IMR-90 (cell line): Measurements from ENCODE around the gene PACS1. TPM values are rescaled to one million over a fixed set of nuclear protein-coding genes. Genes with fewer than 3 reads are reported as not detected.

Experiments used
- ATAC-seq: fragments of 200-7000 bp; cut with Tn5 transposase; 2 replicates; pipeline ENCODE4 v1.9.1; 2020; ENCODE audit warnings: low read depth, mild to moderate bottlenecking, moderate library complexity
- BruUV-seq: library from RNA; stranded (reverse); fragments of 400-500 nt; replicated peaks from 2 replicates; lab custom pipeline; 2021; lab: Mats Ljungman, UMichigan
- CTCF ChIA-PET: fragments of 300-600 bp; formaldehyde crosslinking; extraction: SDS; loops from one replicate; lab custom pipeline; 2021; ENCODE audit warnings: antibody characterized with exemption; lab: Yijun Ruan, JAX
- POLR2A ChIA-PET: fragments of 300-600 bp; sonication (Branson Sonifier 250); formaldehyde crosslinking; loops from one replicate; lab custom pipeline; 2022; ENCODE audit warnings: antibody characterized with exemption; ENCODE audit not compliant: unreplicated experiment; lab: Charles Lee
- DNase-seq: peaks from one replicate; pipeline ENCODE4 v3.0.0; 2013
- H2AFZ ChIP-seq: replicated peaks from 2 replicates; pipeline ENCODE3; 2013; ENCODE audit warnings: low read length, mild to moderate bottlenecking; ENCODE audit not compliant: poor library complexity
- H2AK5ac ChIP-seq: 2 replicates; pipeline ENCODE4 v1.6.1; 2013; ENCODE audit warnings: low read depth, low read length, inconsistent platforms
- H2AK9ac ChIP-seq: replicated peaks from 2 replicates; pipeline ENCODE3; 2013; ENCODE audit warnings: mild to moderate bottlenecking, low read depth, low read length, moderate library complexity; ENCODE audit not compliant: poor library complexity
- H2BK120ac ChIP-seq: 2 replicates; pipeline ENCODE4 v1.6.1; 2013; ENCODE audit warnings: low read depth, low read length, inconsistent platforms
- H2BK15ac ChIP-seq: 3 replicates; pipeline ENCODE4 v1.6.1; 2013; ENCODE audit warnings: low read depth, low read length, inconsistent platforms
- H2BK20ac ChIP-seq: 2 replicates; pipeline ENCODE4 v1.6.1; 2013; ENCODE audit warnings: low read depth, mild to moderate bottlenecking, inconsistent platforms, low read length, moderate library complexity
- H2BK5ac ChIP-seq: 2 replicates; pipeline ENCODE4 v1.6.1; 2013; ENCODE audit warnings: mild to moderate bottlenecking, low read depth, low read length, inconsistent platforms; ENCODE audit not compliant: poor library complexity, severe bottlenecking
- H3K14ac ChIP-seq: replicated peaks from 2 replicates; pipeline ENCODE4 v1.6.1; 2013; ENCODE audit warnings: low read depth, low read length, inconsistent platforms
- H3K18ac ChIP-seq: 2 replicates; pipeline ENCODE4 v1.6.1; 2013; ENCODE audit warnings: low read depth, low read length, control low read depth
- H3K23ac ChIP-seq: 2 replicates; pipeline ENCODE4 v1.6.1; 2013; ENCODE audit warnings: low read depth, low read length, inconsistent platforms
- H3K27ac ChIP-seq: 2 replicates; pipeline ENCODE4 v1.5.1; 2013; ENCODE audit warnings: mild to moderate bottlenecking, control low read depth, low read length; ENCODE audit not compliant: insufficient read depth
- H3K27me3 ChIP-seq: 2 replicates; pipeline ENCODE4 v1.6.1; 2013; ENCODE audit warnings: low read length; ENCODE audit not compliant: control insufficient read depth, insufficient read depth
- H3K36me3 ChIP-seq: 2 replicates; pipeline ENCODE4 v1.6.1; 2013; ENCODE audit warnings: low read length, mixed read lengths; ENCODE audit not compliant: control insufficient read depth, insufficient read depth
- H3K4ac ChIP-seq: 2 replicates; pipeline ENCODE4 v1.6.1; 2013; ENCODE audit warnings: low read depth, low read length, inconsistent platforms
- H3K4me1 ChIP-seq: 2 replicates; pipeline ENCODE4 v1.6.1; 2013; ENCODE audit warnings: low read length, mixed read lengths; ENCODE audit not compliant: control insufficient read depth, insufficient read depth
- H3K4me2 ChIP-seq: 2 replicates; pipeline ENCODE4 v1.6.1; 2013; ENCODE audit warnings: low read depth, mild to moderate bottlenecking, control low read depth, low read length, moderate library complexity
- H3K4me3 ChIP-seq: 2 replicates; pipeline ENCODE4 v1.5.1; 2013; ENCODE audit warnings: low read depth, mild to moderate bottlenecking, control low read depth, low read length, moderate library complexity; ENCODE audit not compliant: insufficient read depth
- H3K56ac ChIP-seq: 2 replicates; pipeline ENCODE4 v1.6.1; 2013; ENCODE audit warnings: low read length, inconsistent platforms; ENCODE audit not compliant: insufficient read depth; ENCODE audit errors: extremely low read depth
- H3K79me1 ChIP-seq, 2 experiments: 2 replicates each; pipeline ENCODE4 v1.6.1; 2013; ENCODE audit warnings: low read length in 2 of 2, inconsistent platforms in 1 of 2, low read depth in 1 of 2
- H3K9ac ChIP-seq: 2 replicates; pipeline ENCODE4 v1.6.1; 2013; ENCODE audit warnings: low read depth, low read length, control low read depth
- H3K9me1 ChIP-seq: 2 replicates; pipeline ENCODE4 v1.6.1; 2013; ENCODE audit warnings: low read length, inconsistent platforms; ENCODE audit not compliant: insufficient read depth
- H3K9me3 ChIP-seq: 2 replicates; pipeline ENCODE4 v1.6.1; 2013; ENCODE audit warnings: low read length; ENCODE audit not compliant: control insufficient read depth, insufficient read depth
- H4K20me1 ChIP-seq: 2 replicates; pipeline ENCODE4 v1.6.1; 2013; ENCODE audit warnings: low read length, inconsistent platforms; ENCODE audit not compliant: insufficient read depth
- H4K5ac ChIP-seq: 2 replicates; pipeline ENCODE4 v1.6.1; 2013; ENCODE audit warnings: mild to moderate bottlenecking, low read depth, low read length, control low read depth
- H4K8ac ChIP-seq, 2 experiments: 2 replicates each; pipeline ENCODE4 v1.6.1; 2013; ENCODE audit warnings: low read depth in 2 of 2, low read length in 2 of 2, control low read depth in 1 of 2, inconsistent platforms in 1 of 2
- H4K91ac ChIP-seq: 2 replicates; pipeline ENCODE4 v1.6.1; 2013; ENCODE audit warnings: low read depth, low read length, inconsistent platforms; ENCODE audit not compliant: insufficient read depth
- BHLHE40 ChIP-seq: fragments of 150-350 bp; IDR thresholded peaks from 2 replicates; pipeline ENCODE4 v1.6.1; 2016; ENCODE audit warnings: mild to moderate bottlenecking, low read depth, low read length
- CEBPB ChIP-seq: IDR thresholded peaks from 2 replicates; pipeline ENCODE4 v1.6.1; 2012; ENCODE audit warnings: low read depth, low read length, improper control_type of control experiment
- CHD1 ChIP-seq: IDR thresholded peaks from 2 replicates; pipeline ENCODE4 v1.6.1; 2012; ENCODE audit warnings: low read depth, low read length, improper control_type of control experiment
- CTCF ChIP-seq: conservative IDR thresholded peaks from 2 replicates; pipeline ENCODE4 v1.5.1; 2012; ENCODE audit warnings: mild to moderate bottlenecking, low read depth, low read length, improper control_type of control experiment
- ELK1 ChIP-seq: fragments of 150-350 bp; IDR thresholded peaks from 2 replicates; pipeline ENCODE4 v1.6.1; 2016; ENCODE audit warnings: low read depth, mild to moderate bottlenecking, low read length, moderate library complexity, borderline replicate concordance
- FOS ChIP-seq: fragments of 150-350 bp; IDR thresholded peaks from 2 replicates; pipeline ENCODE4 v1.6.1; 2016; ENCODE audit warnings: low read depth, low read length
- MAFK ChIP-seq: IDR thresholded peaks from 2 replicates; pipeline ENCODE4 v1.6.1; 2012; ENCODE audit warnings: low read depth, low read length, improper control_type of control experiment
- MAZ ChIP-seq: IDR thresholded peaks from 2 replicates; pipeline ENCODE4 v1.6.1; 2012; ENCODE audit warnings: low read depth, mild to moderate bottlenecking, low read length, improper control_type of control experiment, moderate library complexity, borderline replicate concordance
- MXI1 ChIP-seq: IDR thresholded peaks from 2 replicates; pipeline ENCODE4 v1.6.1; 2012; ENCODE audit warnings: low read depth, mild to moderate bottlenecking, low read length, moderate library complexity, borderline replicate concordance
- NFE2L2 ChIP-seq: fragments of 150-350 bp; IDR thresholded peaks from 2 replicates; pipeline ENCODE4 v1.6.1; 2016; ENCODE audit warnings: low read depth, mild to moderate bottlenecking, low read length
- POLR2A ChIP-seq: IDR thresholded peaks from 2 replicates; pipeline ENCODE4 v1.6.1; 2012; ENCODE audit warnings: mild to moderate bottlenecking, low read depth, low read length
- RAD21 ChIP-seq: IDR thresholded peaks from 2 replicates; pipeline ENCODE4 v1.6.1; 2012; ENCODE audit warnings: low read length, improper control_type of control experiment
- RCOR1 ChIP-seq: IDR thresholded peaks from 2 replicates; pipeline ENCODE4 v1.6.1; 2012; ENCODE audit warnings: mild to moderate bottlenecking, low read length, improper control_type of control experiment; ENCODE audit not compliant: insufficient replicate concordance
- RFX5 ChIP-seq: IDR thresholded peaks from 2 replicates; pipeline ENCODE4 v1.8.0; 2012; ENCODE audit warnings: low read depth, mild to moderate bottlenecking, low read length, moderate library complexity
- SMC3 ChIP-seq: fragments of 150-350 bp; IDR thresholded peaks from 2 replicates; pipeline ENCODE4 v1.6.1; 2016; ENCODE audit warnings: low read depth, mild to moderate bottlenecking, antibody characterized with exemption, low read length, moderate library complexity
- USF2 ChIP-seq: fragments of 150-350 bp; IDR thresholded peaks from 2 replicates; pipeline ENCODE4 v1.6.1; 2017; ENCODE audit warnings: mild to moderate bottlenecking, antibody characterized with exemption, low read length, low read depth
- whole genome bisulfite sequencing, 2 experiments: methylation state at CpG; one replicate each; pipeline versions ENCODE4 v1.1.5 to v1.1.7; 2013; ENCODE audit warnings: missing lambda C conversion rate in 2 of 2; ENCODE audit not compliant: insufficient read length in 1 of 2; ENCODE audit errors: extremely low coverage in 2 of 2; 5-methylcytosine and 5-hydroxymethylcytosine counted together
- dilution Hi-C: fragments of 300-500 bp; cut with HindIII; formaldehyde crosslinking; loops from one replicate; pipeline ENCODE4 v1.14.3; 2018; ENCODE audit warnings: low sequenced_read_pairs; ENCODE audit not compliant: unreplicated experiment
- in situ Hi-C: fragments of 300-500 bp; cut with MboI; formaldehyde crosslinking; loops from 3 replicates; pipeline ENCODE4 v1.14.3; 2019; ENCODE audit warnings: low sequenced_read_pairs, inconsistent platforms, mixed read lengths
- intact Hi-C: fragments of 100-400 bp; cut with micrococcal nuclease; formaldehyde crosslinking; loops from 2 replicates; pipeline ENCODE4 v1.10.0; 2022
- polyA plus RNA-seq, 3 experiments: library from polyadenylated mRNA; depleted of rRNA; stranded (reverse); fragments of >200 nt; gene quantifications; 2 replicates each; pipeline ENCODE4 v1.2.3, GENCODE V29; 2012; ENCODE audit warnings: low replicate concordance in 1 of 3
- total RNA-seq: library from RNA; depleted of rRNA; stranded (reverse); fragments of >200 nt; gene quantifications from 2 replicates; pipeline ENCODE4 v1.2.3, GENCODE V29; 2012

Gene PACS1
- total and polyA plus RNA-seq, 2 of the 4 experiments (the other 2 are of a cell fraction) = 7.3 to 32.0 TPM

- CTCF ChIA-PET = no interaction called here
- Histone ChIP-seq H3K79me1 (peaks cover 30% of the 10 kb centered on the region in 2 experiments), H3K27me3 (no peaks in the 10 kb centered on the region), H4K5ac (no peak overlapping the region), H3K36me3 (no peaks in the 10 kb centered on the region), H3K9ac (no peak overlapping the region), H2AK5ac (no peak overlapping the region), H3K4me2 (no peak overlapping the region), H3K14ac (no peak overlapping the region), H2BK15ac (no peak overlapping the region), H4K20me1 (no peaks in the 10 kb centered on the region), H3K27ac (no peak overlapping the region), H3K9me3 (no peaks in the 10 kb centered on the region; the same call in 1 of the 2 replicates), H2BK5ac (no peak overlapping the region), H4K8ac (no peak overlapping the region), H3K4ac (no peak overlapping the region), H3K9me1 (no peaks in the 10 kb centered on the region), H2AK9ac (no peak overlapping the region), H3K18ac (no peak overlapping the region), H4K91ac (no peak overlapping the region), H3K4me1 (no peaks in the 10 kb centered on the region; the same call in 1 of the 2 replicates), H3K23ac (no peak overlapping the region), H3K4me3 (no peak overlapping the region), H2AFZ (no peak overlapping the region), H2BK20ac (no peak overlapping the region), H3K56ac (no peak overlapping the region), H2BK120ac (no peak overlapping the region)
- POLR2A ChIA-PET = no interaction called here
- WGBS, 2 experiments = 100% methylated on average over 1 of the region's 2 CpGs; no CpG with 5 or more reads in 1 of the 2 experiments
- in situ Hi-C loops (no loop called here), dilution Hi-C loops (no loop called here), intact Hi-C loops (no loop called here)
- no TSS peak for BruUV-seq
- DNase-seq (no peak), ATAC-seq (no peak)
- TF ChIP-seq USF2 = no peak
- no peak for TF ChIP-seq RCOR1
- no peak for TF ChIP-seq BHLHE40
- TF ChIP-seq POLR2A = no peak
- no peak for TF ChIP-seq SMC3
- no peak for TF ChIP-seq ELK1
- TF ChIP-seq CTCF = no peak
- TF ChIP-seq MAZ = no peak
- TF ChIP-seq MXI1 = no peak
- TF ChIP-seq NFE2L2 = no peak
- TF ChIP-seq RAD21 = no peak
- TF ChIP-seq FOS = no peak
- no peak for TF ChIP-seq CEBPB
- no peak for TF ChIP-seq RFX5
- TF ChIP-seq CHD1 = no peak
- TF ChIP-seq MAFK = no peak
Measured at GRCh38 chr11:66154109-66154508, 84.0 kb downstream of the PACS1 start.
